Measurements from ENCODE around the gene TMEM167B. TPM values are rescaled to one million over a fixed set of nuclear protein-coding genes. Genes with fewer than 3 reads are reported as not detected.
"Not testable (repeated sequence)": the region's sequence is repeated elsewhere in the genome, so short reads cannot be mapped to it uniquely, and the experiment has no call there.

TMEM167B gene
- total RNA-seq, 4 donors from 2014 or later: 13.5 to 28.2 (median 19.5) TPM

DNA sequence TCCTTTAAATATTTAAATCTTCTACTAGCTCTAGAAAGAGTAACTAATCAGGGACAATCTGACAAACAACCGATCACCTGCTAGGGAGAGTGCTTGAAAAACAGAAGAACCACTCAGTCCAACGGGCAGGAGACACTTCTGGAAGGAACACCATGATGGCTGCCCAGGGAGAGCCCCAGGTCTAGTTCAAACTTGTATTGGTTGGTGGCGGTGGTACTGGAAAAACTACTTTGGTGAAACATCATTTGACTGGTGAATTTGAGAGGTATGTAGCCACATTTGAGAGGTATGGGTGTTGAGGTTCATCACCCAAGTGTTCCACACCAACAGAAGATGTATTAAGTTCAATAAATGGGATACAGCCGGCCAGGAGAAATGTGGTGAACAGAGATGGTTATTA is 43.9 kb upstream of the TMEM167B start:
- Histone ChIP-seq H3K27ac (no peak overlapping the region), H3K9me3 (no peaks in the 10 kb centered on the region), H3K27me3 (no peaks in the 10 kb centered on the region), H3K36me3 (no peaks in the 10 kb centered on the region), H3K4me3 (no peak overlapping the region), H3K4me1 (peaks cover 0 to 5% (median 0%) of the 10 kb centered on the region in 4 donors)
- no peak for DNase-seq (ENCODE audit: low spot score in 2 of 2)
- TF ChIP-seq POLR2A (IDR thresholded peaks at IDR 0.05) (no peak), EP300 (IDR thresholded peaks at IDR 0.05) (no peak)
- TF ChIP-seq, protein P1, sequence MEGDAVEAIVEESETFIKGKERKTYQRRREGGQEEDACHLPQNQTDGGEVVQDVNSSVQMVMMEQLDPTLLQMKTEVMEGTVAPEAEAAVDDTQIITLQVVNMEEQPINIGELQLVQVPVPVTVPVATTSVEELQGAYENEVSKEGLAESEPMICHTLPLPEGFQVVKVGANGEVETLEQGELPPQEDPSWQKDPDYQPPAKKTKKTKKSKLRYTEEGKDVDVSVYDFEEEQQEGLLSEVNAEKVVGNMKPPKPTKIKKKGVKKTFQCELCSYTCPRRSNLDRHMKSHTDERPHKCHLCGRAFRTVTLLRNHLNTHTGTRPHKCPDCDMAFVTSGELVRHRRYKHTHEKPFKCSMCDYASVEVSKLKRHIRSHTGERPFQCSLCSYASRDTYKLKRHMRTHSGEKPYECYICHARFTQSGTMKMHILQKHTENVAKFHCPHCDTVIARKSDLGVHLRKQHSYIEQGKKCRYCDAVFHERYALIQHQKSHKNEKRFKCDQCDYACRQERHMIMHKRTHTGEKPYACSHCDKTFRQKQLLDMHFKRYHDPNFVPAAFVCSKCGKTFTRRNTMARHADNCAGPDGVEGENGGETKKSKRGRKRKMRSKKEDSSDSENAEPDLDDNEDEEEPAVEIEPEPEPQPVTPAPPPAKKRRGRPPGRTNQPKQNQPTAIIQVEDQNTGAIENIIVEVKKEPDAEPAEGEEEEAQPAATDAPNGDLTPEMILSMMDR (IDR thresholded peaks at IDR 0.05): no peak
- 82% methylated on average over 4 of the region's 4 CpGs for WGBS, 2 donors

DNA sequence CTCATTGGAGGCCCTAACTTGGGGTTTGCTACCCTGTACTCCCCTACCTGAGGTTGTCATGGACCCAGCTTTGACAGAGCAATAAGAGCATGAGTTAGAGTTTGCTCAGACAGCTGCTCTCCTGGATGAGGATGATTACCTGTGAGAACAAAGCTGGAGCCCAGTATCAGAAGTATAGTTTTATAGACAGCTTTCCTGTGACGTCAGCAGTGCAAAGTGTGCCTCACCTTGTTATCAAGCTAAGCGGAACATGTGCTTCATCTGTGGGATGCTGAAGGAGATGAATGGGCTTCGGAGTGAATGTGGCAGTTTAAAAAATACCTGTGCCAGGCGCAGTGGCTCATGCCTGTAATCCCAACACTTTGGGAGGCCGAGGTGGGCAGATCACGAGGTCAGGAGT is 43.2 kb upstream of the TMEM167B start:
- Histone ChIP-seq H3K4me3 (no peak overlapping the region), H3K36me3 (no peaks in the 10 kb centered on the region), H3K27me3 (no peaks in the 10 kb centered on the region), H3K27ac (no peak overlapping the region), H3K9me3 (no peaks in the 10 kb centered on the region), H3K4me1 (peaks cover 0 to 4% (median 0%) of the 10 kb centered on the region in 4 donors)
- 83 to 91% methylated on average over 6 of the region's 6 CpGs for WGBS, 2 donors
- no peak for DNase-seq (ENCODE audit: low spot score in 2 of 2)
- TF ChIP-seq, protein P1 (IDR thresholded peaks at IDR 0.05): no peak
- TF ChIP-seq EP300 (IDR thresholded peaks at IDR 0.05) (no peak), POLR2A (IDR thresholded peaks at IDR 0.05) (no peak)

- Histone ChIP-seq H3K36me3 (no peaks in the 10 kb centered on the region), H3K9me3 (no peaks in the 10 kb centered on the region), H3K27ac (no peak overlapping the region), H3K4me1 (no peaks in the 10 kb centered on the region), H3K4me3 (no peak overlapping the region), H3K27me3 (no peaks in the 10 kb centered on the region)
- WGBS, 2 donors: 18 to 24% methylated on average over 2 of the region's 2 CpGs
- TF ChIP-seq, protein P1 (IDR thresholded peaks at IDR 0.05): no peak
- TF ChIP-seq POLR2A (IDR thresholded peaks at IDR 0.05) (no peak), EP300 (IDR thresholded peaks at IDR 0.05) (no peak)
- DNase-seq (ENCODE audit: low spot score in 2 of 2): no peak
These were observed 42.2 kb upstream of the TMEM167B start for GRCh38 chr1:109048335-109048734.

GRCh38 chr1:109050228-109050995 is 40.2 kb upstream of the TMEM167B start:
- Histone ChIP-seq H3K36me3 (no peaks in the 10 kb centered on the region), H3K4me1 (no peaks in the 10 kb centered on the region), H3K27me3 (no peaks in the 10 kb centered on the region), H3K4me3 (no peak overlapping the region), H3K9me3 (no peaks in the 10 kb centered on the region), H3K27ac (no peak overlapping the region)
- 79 to 80% methylated on average over 7 of the region's 7 CpGs for WGBS, 2 donors
- DNase-seq (ENCODE audit: low spot score in 2 of 2): no peak
- TF ChIP-seq, protein P1 (IDR thresholded peaks at IDR 0.05): no peak
- TF ChIP-seq EP300 (IDR thresholded peaks at IDR 0.05) (no peak), POLR2A (IDR thresholded peaks at IDR 0.05) (no peak)

DNA sequence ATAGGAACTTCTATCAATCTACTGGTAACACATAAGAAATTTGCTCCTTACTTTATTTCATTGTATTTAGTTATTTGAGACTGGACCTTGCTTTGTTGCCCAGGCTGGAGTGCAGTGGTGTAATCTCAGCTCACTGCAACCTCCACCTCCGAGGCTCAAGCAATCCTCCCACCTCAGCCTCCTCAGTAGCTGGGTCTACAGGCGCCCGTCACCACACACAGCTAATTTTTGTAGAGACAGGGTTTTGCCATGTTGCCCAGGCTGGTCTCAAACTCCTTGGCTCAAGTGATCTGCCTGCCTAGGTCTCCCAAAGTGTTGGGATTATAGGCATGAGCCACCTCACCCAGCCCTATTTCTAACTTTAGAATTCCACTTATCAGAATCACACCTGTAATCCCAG is 38.4 kb upstream of the TMEM167B start:
- 88 to 93% methylated on average over 3 of the region's 3 CpGs for WGBS, 2 donors
- H3K9me3 ChIP-seq; H3K36me3 ChIP-seq; H3K4me3 ChIP-seq; H3K27ac ChIP-seq; H3K27me3 ChIP-seq; H3K4me1 ChIP-seq; DNase-seq (ENCODE audit: low spot score in 2 of 2): not testable (repeated sequence)

All from tibial nerve (tissue), 4 donors.